Stomach (tissue), 9 donors: ENCODE measurements around the gene DNAJC16. TPM values are rescaled to one million over a fixed set of nuclear protein-coding genes. Genes with fewer than 3 reads are reported as not detected.
A peak's percentile ranks its signal among the peaks of the same experiment; 100 is the strongest.

Experiments
- DNase-seq, 2 donors: peaks; one replicate each; pipeline versions ENCODE4 v3.0.0 to v3.0.0-alpha.2; 2013 to 2019
- H3K27ac ChIP-seq, 5 donors: fragments of 200-600 bp in 4 of 5; sonication (generic) in 4 of 5; one replicate each; pipeline ENCODE4 v1.5.1; 2013 to 2019; ENCODE audit warnings: mild to moderate bottlenecking in 1 of 5, moderate library complexity in 1 of 5
- H3K27me3 ChIP-seq, 3 donors: fragments of 200-600 bp; sonication (generic); one replicate each; pipeline ENCODE4 v1.5.1; 2017 to 2019; ENCODE audit warnings: mixed run types in 1 of 3
- H3K36me3 ChIP-seq, 4 donors: fragments of 200-600 bp; sonication (generic); 1 replicate in 3 of 4; 2 replicates in 1 of 4; pipeline ENCODE4 v1.5.1; 2016 to 2019
- H3K4me1 ChIP-seq, 4 donors: fragments of 200-600 bp; sonication (generic); one replicate each; pipeline ENCODE4 v1.5.1; 2016 to 2019
- H3K4me3 ChIP-seq, 4 donors: fragments of 200-600 bp; sonication (generic) in 3 of 4; one replicate each; pipeline ENCODE4 v1.5.1; 2016 to 2019; ENCODE audit warnings: mild to moderate bottlenecking in 1 of 4
- H3K9me3 ChIP-seq, 4 donors: fragments of 200-600 bp; sonication (generic); one replicate each; pipeline ENCODE4 v1.5.1; 2016 to 2019
- CTCF ChIP-seq, 7 experiments: fragments of 450-650 bp in 4 of 7; fragments of 200-600 bp in 3 of 7; sonication (generic) in 3 of 7; IDR thresholded peaks; one replicate each; pipeline ENCODE4 v1.5.1; 2016 to 2019; ENCODE audit warnings: antibody characterized with exemption in 7 of 7, control low read depth in 2 of 7, mild to moderate bottlenecking in 1 of 7
- EP300 ChIP-seq: sonication (generic); formaldehyde crosslinking; IDR thresholded peaks from one replicate; pipeline ENCODE4 v1.6.1; 2017; ENCODE audit warnings: antibody characterized with exemption
- POLR2A ChIP-seq, 4 donors: fragments of 450-650 bp; IDR thresholded peaks; one replicate each; pipeline ENCODE4 v1.6.1; 2016; ENCODE audit warnings: antibody characterized with exemption in 4 of 4, control low read depth in 2 of 4, mild to moderate bottlenecking in 1 of 4, moderate library complexity in 1 of 4
- POLR2AphosphoS5 ChIP-seq, 3 donors: sonication (generic); formaldehyde crosslinking; IDR thresholded peaks; one replicate each; pipeline ENCODE4 v1.6.1; 2016; ENCODE audit warnings: antibody characterized with exemption in 3 of 3
- WGBS, 5 donors: extraction: QIAGEN DNeasy Blood & Tissue Kit in 3 of 5; methylation state at CpG; one replicate each; pipeline versions ENCODE4 v1.1.5 to v1.1.7; 2013 to 2018; 5-methylcytosine and 5-hydroxymethylcytosine counted together
- intact Hi-C: fragments of 100-400 bp; cut with DNase I; formaldehyde crosslinking; loops from one replicate; pipeline ENCODE4 v1.15.1; 2023; ENCODE audit warnings: low total_unique reads
- polyA plus RNA-seq, 3 donors: library from polyadenylated mRNA; stranded (reverse); fragments of 200-250 nt; gene quantifications; one replicate each; pipeline ENCODE4 v1.2.3, GENCODE V29; 2013
- total RNA-seq, 5 donors: library from RNA; depleted of rRNA; stranded (reverse); fragments of >200 nt; gene quantifications; one replicate each; pipeline versions ENCODE4 v1.1.0 to v1.2.3, GENCODE V29; 2014 to 2016
- donor health status: healthy with polysubstance abuse.
- donor health status: Bipolar disorder and iron deficiency.
- donor health status: healthy.

The DNAJC16 gene
- total and polyA plus RNA-seq, 8 donors = 1.8 to 26.4 (median 8.9) TPM

GRCh38 chr1:15618077-15618654 lies 91.5 kb downstream of the DNAJC16 start:
- no peak for TF ChIP-seq EP300
- no peak for TF ChIP-seq CTCF (IDR thresholded peaks at IDR 0.05)
- TF ChIP-seq POLR2A (IDR thresholded peaks at IDR 0.05) = no peak
- no peak for TF ChIP-seq POLR2AphosphoS5 (IDR thresholded peaks at IDR 0.05)
- Histone ChIP-seq H3K4me3 (peak overlapping the region; percentile 85 to 95 (median 90)), H3K36me3 (no peaks in the 10 kb centered on the region), H3K4me1 (peaks cover 41 to 68% (median 56%) of the 10 kb centered on the region in 4 donors), H3K9me3 (no peaks in the 10 kb centered on the region), H3K27ac (peak overlapping the region; percentile 97 to 100 (median 98)), H3K27me3 (no peaks in the 10 kb centered on the region)
- WGBS, 5 donors = 0% methylated on average over 8 of the region's 8 CpGs
- peak in 1 of 2 donors; percentile 74 for DNase-seq
- intact Hi-C loops = no loop called here

GRCh38 chr1:15618655-15619525 lies 92.2 kb downstream of the DNAJC16 start:
- Histone ChIP-seq H3K4me1 (peaks cover 41 to 75% (median 59%) of the 10 kb centered on the region in 4 donors), H3K27ac (peak overlapping the region; percentile 81 to 100 (median 98)), H3K36me3 (no peaks in the 10 kb centered on the region), H3K4me3 (peak overlapping the region; percentile 85 to 95 (median 90)), H3K9me3 (no peaks in the 10 kb centered on the region), H3K27me3 (no peaks in the 10 kb centered on the region)
- TF ChIP-seq POLR2AphosphoS5 (IDR thresholded peaks at IDR 0.05) (peak; percentile 61 to 77 (median 68)), POLR2A (IDR thresholded peaks at IDR 0.05) (no peak), EP300 (no peak), CTCF (IDR thresholded peaks at IDR 0.05) (no peak)
- peak in 1 of 2 donors; percentile 80 for DNase-seq
- intact Hi-C loops = no loop called here
- 65 to 67% (median 66%) methylated on average over 26 of the region's 26 CpGs for WGBS, 5 donors

- no peak for DNase-seq
- Histone ChIP-seq H3K36me3 (no peaks in the 10 kb centered on the region), H3K27ac (peak overlapping the region in 4 of 5 donors; percentile 97 to 100 (median 98)), H3K4me3 (no peak overlapping the region), H3K4me1 (peaks cover 41 to 85% (median 66%) of the 10 kb centered on the region in 4 donors), H3K27me3 (no peaks in the 10 kb centered on the region), H3K9me3 (no peaks in the 10 kb centered on the region)
- TF ChIP-seq POLR2AphosphoS5 (IDR thresholded peaks at IDR 0.05) = no peak
- no peak for TF ChIP-seq EP300
- no peak for TF ChIP-seq CTCF (IDR thresholded peaks at IDR 0.05)
- TF ChIP-seq POLR2A (IDR thresholded peaks at IDR 0.05) = no peak
- 40 to 70% (median 44%) methylated on average over 1 of the region's 1 CpG for WGBS, 5 donors
- intact Hi-C loops = no loop called here
Measured at GRCh38 chr1:15620155-15620545, 93.5 kb downstream of the DNAJC16 start.

GRCh38 chr1:15620902-15621682 lies 94.4 kb downstream of the DNAJC16 start:
- no peak overlapping the region for H3K4me3 ChIP-seq
- DNase-seq = no peak
- H3K36me3 ChIP-seq = no peaks in the 10 kb centered on the region
- intact Hi-C loops = no loop called here
- H3K4me1 ChIP-seq = peaks cover 39 to 89% (median 67%) of the 10 kb centered on the region in 4 donors
- TF ChIP-seq POLR2AphosphoS5 (IDR thresholded peaks at IDR 0.05) (no peak), CTCF (IDR thresholded peaks at IDR 0.05) (no peak), EP300 (no peak), POLR2A (IDR thresholded peaks at IDR 0.05) (no peak)
- H3K27ac ChIP-seq = no peak overlapping the region
- no peaks in the 10 kb centered on the region for H3K9me3 ChIP-seq
- WGBS, 5 donors = 89 to 96% (median 93%) methylated on average over 7 of the region's 7 CpGs
- H3K27me3 ChIP-seq = no peaks in the 10 kb centered on the region
